Measurements from ENCODE around the gene NEURL3. TPM values are rescaled to one million over a fixed set of nuclear protein-coding genes. Genes with fewer than 3 reads are reported as not detected.

NEURL3 gene
- total RNA-seq, 4 donors from 2014 or later: not detected

DNA sequence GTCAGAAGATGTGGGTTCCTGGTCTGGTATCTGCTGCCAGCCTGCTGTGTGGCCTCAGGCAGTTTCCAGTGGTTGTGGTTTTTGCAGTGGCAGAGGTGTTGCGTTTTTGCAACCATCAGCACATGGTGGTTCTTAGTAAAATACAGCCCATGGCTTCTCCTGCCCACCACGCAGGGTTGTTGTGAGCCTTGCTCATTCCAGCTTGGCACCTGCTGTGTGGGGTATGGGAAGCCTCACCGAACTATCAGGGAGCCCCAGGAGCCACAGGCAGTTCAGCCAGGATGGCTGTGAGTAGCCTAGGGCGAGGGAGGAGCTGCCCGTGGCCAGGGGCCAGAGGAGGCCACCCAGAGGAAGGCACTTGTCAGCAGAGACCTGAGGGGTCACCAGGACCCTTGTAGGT lies 41.2 kb upstream of the NEURL3 start:
- Histone ChIP-seq H3K4me1 (peaks cover 0 to 58% (median 7%) of the 10 kb centered on the region in 3 donors), H3K27me3 (no peaks in the 10 kb centered on the region), H3K36me3 (peaks cover 0 to 58% of the 10 kb centered on the region in 2 donors), H3K9me3 (no peaks in the 10 kb centered on the region), H3K4me3 (no peak overlapping the region), H3K27ac (no peak overlapping the region)
- no peak for TF ChIP-seq POLR2A (IDR thresholded peaks at IDR 0.05)
- 83% methylated on average over 1 of the region's 5 CpGs; no CpG with 5 or more reads in 1 of the 2 donors for WGBS, 2 donors (ENCODE audit: low coverage in 1 of 2)
- ATAC-seq: no peak

DNA sequence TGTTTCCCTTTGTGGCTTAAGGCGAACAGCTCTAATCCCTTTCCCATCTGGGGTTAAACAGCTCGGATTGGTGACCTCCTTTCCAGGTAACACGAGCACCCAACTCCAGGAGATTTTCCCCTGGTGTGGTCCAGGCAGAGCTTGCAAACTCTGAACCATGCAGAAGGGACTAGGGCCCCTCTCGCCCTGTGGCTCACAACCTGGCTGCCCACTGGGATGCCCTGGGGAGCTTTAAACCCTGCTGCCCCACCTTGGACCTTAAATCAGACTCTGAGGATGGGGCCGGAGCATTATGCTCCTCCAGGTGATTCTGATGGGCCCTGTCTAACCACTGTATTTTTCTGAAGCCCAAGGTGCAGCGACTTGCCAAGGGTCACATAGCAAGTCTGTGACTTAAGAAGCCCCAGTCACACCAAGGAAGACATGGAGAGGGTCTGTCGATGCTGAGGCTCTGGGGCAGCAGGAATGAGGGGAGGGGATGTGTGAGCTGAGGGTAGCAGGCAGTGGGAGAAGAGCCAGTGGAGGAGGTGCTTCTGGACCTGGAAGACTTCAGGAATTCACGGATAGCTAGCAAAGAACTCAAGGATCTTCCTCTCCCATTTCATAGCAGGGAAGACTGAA lies 37.3 kb upstream of the NEURL3 start:
- no peak overlapping the region for H3K4me3 ChIP-seq
- no peaks in the 10 kb centered on the region for H3K9me3 ChIP-seq
- WGBS, 2 donors (ENCODE audit: low coverage in 1 of 2): 57 to 60% methylated on average over 1 of the region's 8 CpGs
- H3K36me3 ChIP-seq: peaks cover 0 to 19% of the 10 kb centered on the region in 2 donors
- peaks cover 0 to 73% (median 28%) of the 10 kb centered on the region in 3 donors for H3K4me1 ChIP-seq
- no peak for TF ChIP-seq POLR2A (IDR thresholded peaks at IDR 0.05)
- TF ChIP-seq EP300 (IDR thresholded peaks at IDR 0.05): no peak
- TF ChIP-seq, protein P1, sequence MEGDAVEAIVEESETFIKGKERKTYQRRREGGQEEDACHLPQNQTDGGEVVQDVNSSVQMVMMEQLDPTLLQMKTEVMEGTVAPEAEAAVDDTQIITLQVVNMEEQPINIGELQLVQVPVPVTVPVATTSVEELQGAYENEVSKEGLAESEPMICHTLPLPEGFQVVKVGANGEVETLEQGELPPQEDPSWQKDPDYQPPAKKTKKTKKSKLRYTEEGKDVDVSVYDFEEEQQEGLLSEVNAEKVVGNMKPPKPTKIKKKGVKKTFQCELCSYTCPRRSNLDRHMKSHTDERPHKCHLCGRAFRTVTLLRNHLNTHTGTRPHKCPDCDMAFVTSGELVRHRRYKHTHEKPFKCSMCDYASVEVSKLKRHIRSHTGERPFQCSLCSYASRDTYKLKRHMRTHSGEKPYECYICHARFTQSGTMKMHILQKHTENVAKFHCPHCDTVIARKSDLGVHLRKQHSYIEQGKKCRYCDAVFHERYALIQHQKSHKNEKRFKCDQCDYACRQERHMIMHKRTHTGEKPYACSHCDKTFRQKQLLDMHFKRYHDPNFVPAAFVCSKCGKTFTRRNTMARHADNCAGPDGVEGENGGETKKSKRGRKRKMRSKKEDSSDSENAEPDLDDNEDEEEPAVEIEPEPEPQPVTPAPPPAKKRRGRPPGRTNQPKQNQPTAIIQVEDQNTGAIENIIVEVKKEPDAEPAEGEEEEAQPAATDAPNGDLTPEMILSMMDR (IDR thresholded peaks at IDR 0.05): no peak
- TF ChIP-seq POLR2AphosphoS5 (IDR thresholded peaks at IDR 0.05): no peak
- no peaks in the 10 kb centered on the region for H3K27me3 ChIP-seq
- peak overlapping the region in 1 of 4 donors; percentile 100 for H3K27ac ChIP-seq
- ATAC-seq: no peak

DNA sequence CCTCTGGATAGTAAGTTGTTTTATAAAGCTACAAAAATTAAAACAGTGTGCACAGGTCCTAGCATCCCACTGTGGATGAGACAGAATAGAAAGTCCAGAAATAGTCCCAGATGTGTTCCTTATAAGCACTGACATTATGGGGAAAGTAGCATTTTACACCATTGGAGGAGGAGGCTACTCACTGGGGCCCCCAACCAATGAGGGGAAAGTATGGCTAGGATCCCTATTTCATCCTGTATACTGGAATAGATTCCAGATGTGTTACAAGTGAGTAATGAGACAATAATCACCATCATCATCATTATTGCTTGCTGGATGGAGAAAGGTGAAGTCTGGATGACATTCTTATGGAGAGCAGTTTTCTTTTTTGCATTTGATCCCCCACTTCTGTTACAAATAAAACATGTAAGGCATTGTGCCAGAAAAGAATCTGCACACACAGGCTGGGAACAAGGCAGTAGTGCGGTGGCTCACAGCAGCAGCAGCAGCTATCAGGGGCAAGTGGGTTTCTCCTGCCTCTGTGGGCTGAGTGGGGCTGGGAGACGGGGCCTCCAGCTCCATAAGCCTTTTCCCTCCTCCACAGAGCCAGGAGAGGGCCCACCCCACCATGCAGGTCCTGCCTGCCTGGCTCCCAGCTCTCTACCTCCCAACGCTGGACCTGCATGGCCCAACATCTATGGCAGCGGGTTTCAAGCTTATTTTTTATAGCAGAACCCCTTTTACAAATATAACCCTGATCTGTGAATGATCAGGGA lies 36.4 kb upstream of the NEURL3 start:
- Histone ChIP-seq H3K4me3 (no peak overlapping the region), H3K27ac (peak overlapping the region in 1 of 4 donors; percentile 100), H3K9me3 (no peaks in the 10 kb centered on the region), H3K36me3 (peaks cover 0 to 13% of the 10 kb centered on the region in 2 donors), H3K4me1 (peaks cover 0 to 64% (median 28%) of the 10 kb centered on the region in 3 donors), H3K27me3 (no peaks in the 10 kb centered on the region)
- TF ChIP-seq EP300 (IDR thresholded peaks at IDR 0.05) (no peak), POLR2AphosphoS5 (IDR thresholded peaks at IDR 0.05) (no peak), POLR2A (IDR thresholded peaks at IDR 0.05) (no peak)
- TF ChIP-seq, protein P1 (IDR thresholded peaks at IDR 0.05): no peak
- ATAC-seq: no peak
- WGBS, 2 donors (ENCODE audit: low coverage in 1 of 2): 80 to 100% methylated on average over 2 of the region's 4 CpGs

DNA sequence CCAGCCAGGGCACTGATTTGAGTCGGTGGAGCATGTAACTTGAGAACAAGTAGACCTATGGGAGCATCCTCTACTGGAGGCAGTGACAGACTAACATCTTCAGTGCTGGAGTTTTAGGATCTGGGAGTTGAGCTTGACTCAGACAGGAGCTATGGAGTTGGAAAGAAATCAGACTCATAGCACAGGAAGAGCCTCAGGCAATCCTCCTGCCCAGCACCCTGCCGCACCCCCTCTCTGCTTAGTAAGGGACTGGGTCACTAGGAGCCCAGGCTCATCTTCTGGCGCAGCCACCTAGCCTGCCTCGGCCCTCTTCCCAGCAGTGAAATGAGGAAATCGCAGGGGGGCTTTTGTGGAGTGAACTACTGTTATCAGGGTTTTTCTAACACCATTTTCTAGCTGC lies 35.0 kb upstream of the NEURL3 start:
- Histone ChIP-seq H3K27me3 (no peaks in the 10 kb centered on the region), H3K27ac (peak overlapping the region in 3 of 4 donors; percentile 96 to 100 (median 100)), H3K9me3 (no peaks in the 10 kb centered on the region), H3K36me3 (peaks cover 0 to 9% of the 10 kb centered on the region in 2 donors), H3K4me3 (no peak overlapping the region), H3K4me1 (peaks cover 0 to 74% (median 37%) of the 10 kb centered on the region in 3 donors)
- ATAC-seq: no peak
- TF ChIP-seq, protein P1 (IDR thresholded peaks at IDR 0.05): no peak
- no peak for TF ChIP-seq POLR2A (IDR thresholded peaks at IDR 0.05)
- WGBS, 2 donors (ENCODE audit: low coverage in 1 of 2): 52 to 78% methylated on average over 4 to 5 of the region's 5 CpGs

DNA sequence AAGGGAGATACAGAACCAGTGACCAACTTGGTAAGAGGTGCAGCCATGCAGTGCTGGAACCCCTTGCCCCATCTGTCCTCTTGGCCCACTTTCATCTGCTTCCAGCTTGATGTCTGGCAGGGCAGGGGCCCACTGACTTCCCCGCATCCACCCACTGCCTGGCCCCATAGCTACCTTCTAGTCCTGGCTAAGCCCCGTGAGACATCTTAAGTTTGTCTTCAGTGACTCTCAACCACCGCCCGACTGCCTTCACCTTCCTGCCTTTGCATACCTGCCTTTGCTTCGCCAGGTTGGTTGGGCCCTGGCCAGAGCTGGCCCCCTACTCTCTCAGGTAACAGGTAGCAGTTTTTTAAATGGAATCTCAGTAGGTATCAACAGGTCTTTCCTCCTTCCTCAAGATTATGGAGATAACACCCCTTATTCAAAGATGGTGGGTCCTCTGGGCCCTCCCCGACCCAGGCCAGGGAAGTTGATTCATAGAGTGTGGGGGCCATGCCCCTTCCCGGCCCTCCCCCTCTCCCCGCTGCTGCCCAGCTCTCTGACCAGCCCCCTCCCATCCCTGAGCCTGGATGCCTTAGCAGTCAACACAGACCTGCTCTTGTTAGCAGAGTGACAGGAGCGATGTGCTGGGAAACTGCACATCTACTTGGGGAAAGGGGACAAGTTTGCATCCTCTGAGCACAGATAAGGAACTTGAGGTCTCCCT lies 34.2 kb upstream of the NEURL3 start:
- Histone ChIP-seq H3K4me3 (peak overlapping the region in 1 of 2 donors; percentile 100), H3K36me3 (peaks cover 0 to 9% of the 10 kb centered on the region in 2 donors), H3K27me3 (no peaks in the 10 kb centered on the region), H3K4me1 (peaks cover 0 to 81% (median 44%) of the 10 kb centered on the region in 3 donors), H3K27ac (peak overlapping the region in 3 of 4 donors; percentile 96 to 100 (median 100)), H3K9me3 (no peaks in the 10 kb centered on the region)
- TF ChIP-seq POLR2A (IDR thresholded peaks at IDR 0.05) (peak in 1 of 2 donors; percentile 7), POLR2AphosphoS5 (IDR thresholded peaks at IDR 0.05) (no peak)
- WGBS, 2 donors (ENCODE audit: low coverage in 1 of 2): 40 to 86% methylated on average over 1 to 4 of the region's 9 CpGs
- no peak for ATAC-seq

Measured in gastroesophageal sphincter (tissue), 4 donors.